ENCODE measurements around the gene C1QTNF7.

C1QTNF7 gene

DNA sequence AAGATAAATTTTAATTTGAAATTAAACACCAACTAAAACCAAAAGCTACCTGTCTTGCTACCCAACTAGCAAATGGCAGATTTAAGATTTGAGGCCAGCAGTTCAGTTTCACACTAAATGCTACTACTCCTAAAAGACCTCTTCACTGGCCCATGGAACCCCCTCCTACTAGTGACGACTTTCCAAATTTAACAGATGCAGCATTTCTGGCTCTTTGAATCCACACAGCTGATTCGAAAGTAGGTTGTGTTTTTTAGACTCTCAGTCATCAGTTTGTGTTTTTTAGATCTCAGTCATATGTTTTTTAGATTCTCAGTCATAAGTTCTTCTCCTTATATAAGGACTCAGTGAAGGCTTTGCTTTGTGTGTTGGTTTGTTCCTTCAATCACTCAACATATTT, 30.8 kb downstream of the C1QTNF7 start:
- no peak for DNase-seq

DNA sequence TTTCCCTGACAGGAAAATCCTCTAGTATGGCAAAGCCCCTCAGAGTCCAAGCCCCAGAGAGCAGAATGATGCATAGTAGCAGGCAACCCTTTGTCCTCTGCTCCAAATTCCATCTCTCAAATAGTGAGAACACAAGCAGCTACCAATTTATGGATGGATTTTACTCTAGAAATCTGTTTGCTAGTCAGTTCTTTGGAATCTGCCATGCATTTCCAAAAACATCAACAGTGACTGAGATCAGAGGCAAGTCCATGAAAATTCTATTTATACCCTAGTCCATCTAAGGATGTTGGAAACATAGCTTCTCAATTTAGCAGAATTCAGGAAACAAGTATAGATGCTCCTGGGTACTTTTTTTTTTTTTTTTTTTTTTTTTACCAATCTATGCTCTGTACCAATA, 31.9 kb downstream of the C1QTNF7 start:
- DNase-seq: no peak

DNA sequence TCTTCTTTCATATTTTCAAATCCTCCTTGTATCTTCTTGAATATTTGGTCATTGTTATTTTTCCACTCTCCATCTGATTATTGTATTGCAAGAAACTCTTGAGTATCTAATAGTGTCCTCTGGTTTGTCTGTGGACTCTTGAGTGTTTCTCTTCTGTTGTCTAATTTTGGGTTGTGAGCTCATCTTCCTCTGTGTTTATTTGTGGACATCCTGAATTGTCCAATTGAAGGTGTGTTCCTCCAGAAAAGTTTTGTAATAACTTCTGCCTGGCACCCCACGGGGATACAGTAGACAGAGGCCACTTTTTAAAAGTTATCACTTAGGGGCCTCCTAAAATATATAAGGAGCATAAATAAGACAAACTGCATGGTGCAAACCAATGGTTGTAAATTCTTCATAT, 38.8 kb downstream of the C1QTNF7 start:
- no peak for DNase-seq

DNA sequence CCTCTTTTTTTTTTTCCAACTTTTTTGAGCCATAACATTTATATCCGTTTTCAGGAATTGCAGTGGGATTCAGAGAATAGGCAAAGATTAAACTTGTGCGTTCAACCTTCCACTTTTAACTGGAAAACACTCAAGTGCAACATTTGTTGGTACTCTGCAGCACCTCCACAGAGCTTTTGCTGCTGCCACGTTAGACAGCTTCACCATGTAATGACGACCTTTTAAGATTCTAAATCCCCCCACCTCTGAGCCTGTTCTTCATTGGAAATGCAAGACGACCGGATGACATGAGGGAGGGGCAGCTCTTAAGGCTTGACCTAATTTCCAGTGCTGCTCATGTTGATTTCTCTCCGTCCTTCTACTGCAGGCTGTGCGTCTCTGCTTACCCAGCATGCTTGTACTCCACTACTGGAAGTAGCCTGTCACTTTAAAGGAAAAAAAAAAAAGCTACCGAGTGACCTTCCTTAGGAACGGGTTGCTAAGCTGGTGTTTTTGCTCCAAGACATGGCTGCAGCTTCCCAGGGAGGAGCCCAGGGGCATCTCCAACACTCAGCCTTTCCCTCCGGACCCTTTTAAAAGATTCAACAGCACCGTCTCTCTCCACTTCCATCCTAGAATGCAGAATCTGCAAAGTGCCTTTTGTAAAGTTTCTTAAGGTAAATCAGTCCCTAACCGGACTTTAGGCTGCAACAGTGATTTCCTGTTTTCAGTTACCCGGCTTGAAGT, 41.7 kb downstream of the C1QTNF7 start, which contains the start of gene CC2D2A:
TSS of gene CC2D2A (plus strand) at position 481 of the 726 bp plus-strand sequence. CDS start 6,051 bp downstream, outside the sequence.
- DNase-seq: peak; percentile 44 to 47

DNA sequence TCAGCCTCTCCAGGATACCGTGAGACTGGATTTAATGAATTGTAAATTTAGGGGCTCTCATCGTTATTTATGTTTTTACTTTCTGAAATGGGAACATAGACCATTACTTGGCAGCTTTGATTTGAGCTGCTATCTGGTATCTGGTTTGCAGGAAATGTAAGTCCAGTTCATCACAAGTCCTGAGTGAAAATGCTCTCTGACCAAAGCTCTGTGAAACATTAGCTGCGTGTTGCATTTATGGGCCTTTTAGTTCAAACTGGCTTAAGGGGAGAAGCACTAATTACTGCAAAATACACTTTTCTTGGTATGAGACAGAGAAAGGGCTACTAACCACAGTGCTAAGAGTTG, 42.3 kb downstream of the C1QTNF7 start:
- DNase-seq: no peak

DNA sequence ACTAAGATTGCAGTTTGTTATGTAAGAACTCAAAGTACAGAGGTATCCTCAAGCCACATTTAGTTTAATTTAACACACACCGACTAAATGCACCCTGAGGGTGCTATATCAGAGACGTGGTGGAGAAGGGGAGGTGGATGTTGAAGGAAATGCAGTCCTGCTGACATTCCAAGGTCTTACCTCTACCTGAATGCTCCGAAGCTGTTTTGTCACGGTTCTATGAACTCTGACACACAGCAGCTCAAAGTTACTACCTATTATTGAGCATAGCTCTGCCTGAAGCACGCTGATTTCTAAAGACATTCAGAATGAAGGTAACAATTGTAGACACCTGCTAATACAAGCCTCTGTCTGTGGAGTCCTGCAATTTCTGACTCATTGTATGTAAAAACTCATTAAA, 48.6 kb downstream of the C1QTNF7 start:
- DNase-seq: no peak

DNA sequence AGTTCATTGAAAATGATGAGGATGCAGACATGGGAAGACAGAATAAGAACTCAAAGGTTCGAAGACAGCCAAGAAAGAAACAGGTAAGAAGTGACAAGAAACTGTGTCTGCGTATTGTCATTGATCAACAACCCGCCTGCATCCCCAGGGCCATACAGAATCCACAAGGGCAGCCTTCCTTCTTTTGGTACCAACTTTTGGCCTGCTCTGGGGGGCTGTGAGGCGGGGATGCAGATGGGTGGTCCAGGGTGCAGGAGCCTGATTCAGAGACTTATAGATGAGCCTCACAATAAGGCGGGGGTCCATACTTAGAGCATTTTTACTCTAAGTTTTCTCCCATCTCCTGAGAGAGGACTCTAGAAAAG, 50.9 kb downstream of the C1QTNF7 start:
- DNase-seq: no peak

DNA sequence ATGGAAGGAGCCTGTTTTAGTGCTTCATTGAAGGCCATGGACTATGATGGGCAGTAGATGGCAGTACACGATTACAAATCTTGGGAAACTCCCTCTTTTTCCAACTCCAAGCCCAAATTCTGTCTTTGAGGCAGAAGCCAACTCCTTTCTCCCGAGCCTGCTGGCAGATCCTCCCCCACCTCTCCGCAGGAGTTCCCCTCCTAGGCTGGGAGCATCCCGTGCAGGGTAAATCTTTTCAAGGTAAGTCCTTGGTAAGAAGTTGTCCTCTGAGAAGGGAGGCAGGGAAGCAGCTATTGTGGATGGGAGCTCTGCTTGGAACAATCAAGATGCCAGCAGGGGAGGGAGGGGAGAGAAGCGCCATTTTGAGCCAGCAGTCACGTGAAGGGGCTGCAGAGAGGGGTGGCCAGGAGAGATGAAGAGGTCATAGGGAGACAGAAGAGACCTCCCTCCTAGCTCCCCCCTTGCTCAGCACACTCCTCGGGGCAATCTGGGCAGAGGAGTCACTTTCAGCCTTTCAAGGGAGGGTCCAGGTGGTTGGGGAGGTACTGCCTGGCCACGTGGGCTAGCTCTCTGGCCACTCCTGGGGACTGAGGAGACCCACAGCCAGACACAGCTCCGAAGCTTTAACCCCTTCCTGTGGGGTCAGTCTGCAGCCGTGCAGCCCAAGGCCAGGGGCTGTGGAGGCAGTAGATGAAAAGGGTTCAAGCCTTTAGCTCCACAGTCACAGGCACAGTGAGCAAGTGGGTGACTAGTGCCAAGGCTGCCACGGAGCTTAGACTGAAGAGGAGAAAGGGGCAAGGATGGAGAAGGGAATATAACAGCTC, 51.5 kb downstream of the C1QTNF7 start:
- DNase-seq: peak; percentile 32 to 46

DNA sequence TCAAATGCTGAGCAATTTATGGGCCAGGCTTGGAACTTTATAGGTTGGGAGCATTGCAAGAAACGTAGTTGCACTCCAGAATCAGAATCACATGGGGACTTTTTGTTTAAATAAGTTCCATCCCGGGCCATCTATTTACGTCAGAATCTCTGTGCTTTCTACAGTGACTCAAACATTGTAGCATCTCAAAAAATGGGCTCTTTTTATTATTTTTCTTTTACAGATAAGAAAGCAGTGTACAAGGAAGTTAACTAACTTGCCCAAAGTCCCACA, 52.0 kb downstream of the C1QTNF7 start:
- DNase-seq: no peak

DNA sequence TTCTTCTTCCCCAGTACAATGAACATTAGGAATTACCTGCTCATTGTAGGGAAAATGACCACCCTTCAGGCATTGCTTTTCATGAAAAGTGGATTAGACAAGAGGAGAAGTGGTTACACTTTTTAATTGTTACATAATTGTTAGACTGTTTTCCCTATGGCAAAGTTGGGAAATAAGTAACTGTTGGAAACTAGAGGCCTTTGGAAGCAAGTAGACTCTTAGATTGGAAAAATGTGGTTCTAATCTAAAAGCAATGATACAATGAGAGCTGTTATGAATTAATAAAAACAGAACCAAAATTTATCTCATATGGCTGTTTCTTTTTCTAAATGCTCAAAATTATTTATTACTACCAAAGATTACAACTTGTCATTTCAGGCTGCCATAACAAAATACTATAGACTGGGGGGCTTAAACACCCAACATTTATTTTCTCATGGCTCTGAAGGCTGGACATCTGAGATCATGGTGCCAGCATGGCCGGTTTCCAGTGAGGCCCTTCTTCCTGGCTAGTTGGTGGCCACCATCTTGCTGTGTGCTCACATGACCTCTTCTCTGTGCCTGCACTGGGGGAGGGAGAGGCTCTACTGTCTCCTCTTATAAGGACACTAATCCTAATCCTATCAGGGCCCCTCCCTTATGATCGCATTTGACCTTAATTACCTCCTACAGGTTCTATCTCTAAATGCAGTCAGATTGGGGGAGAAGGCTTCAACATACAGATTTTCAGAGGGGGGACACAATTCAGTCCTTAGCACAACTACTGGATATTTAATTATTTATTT, 54.3 kb downstream of the C1QTNF7 start:
- no peak for DNase-seq

DNA sequence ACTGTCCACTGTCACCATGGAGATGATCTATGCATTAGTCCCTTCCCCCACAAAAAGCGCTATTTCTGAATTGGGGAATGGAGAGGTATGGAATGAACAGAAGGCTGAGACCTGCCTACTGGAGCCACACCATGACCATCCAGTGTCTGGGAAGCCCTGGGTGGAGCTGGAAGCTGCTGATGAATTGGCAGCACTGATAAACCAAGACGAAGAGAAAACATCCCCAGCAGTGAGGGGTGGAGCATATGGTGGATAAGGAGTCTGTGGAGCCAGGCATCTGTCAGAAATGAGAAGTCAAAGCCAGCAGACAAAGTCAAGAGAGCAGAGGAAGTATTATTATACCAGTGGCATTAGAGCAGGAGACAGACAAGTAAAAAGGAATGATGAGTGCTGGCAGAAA, 55.0 kb downstream of the C1QTNF7 start:
- no peak for DNase-seq

DNA sequence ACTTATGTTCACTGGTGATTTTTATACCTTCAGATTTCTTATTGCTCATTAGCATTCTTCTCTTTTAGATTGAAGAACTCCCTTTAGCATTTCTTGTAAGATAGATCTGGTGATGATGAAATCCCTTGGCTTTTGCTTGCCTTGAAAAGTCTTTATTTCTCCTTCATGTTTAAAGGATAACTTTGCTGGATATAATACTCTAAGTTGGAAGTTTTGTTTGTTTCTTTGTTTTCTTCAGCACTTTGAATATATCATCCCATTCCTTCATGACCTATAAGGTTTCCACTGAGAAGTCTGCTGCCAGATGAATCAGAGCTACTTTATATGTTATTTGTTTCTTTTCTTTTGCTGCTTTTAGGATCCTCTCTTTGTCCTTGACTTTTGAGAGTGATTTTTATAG, 60.3 kb downstream of the C1QTNF7 start:
- DNase-seq: no peak

DNA sequence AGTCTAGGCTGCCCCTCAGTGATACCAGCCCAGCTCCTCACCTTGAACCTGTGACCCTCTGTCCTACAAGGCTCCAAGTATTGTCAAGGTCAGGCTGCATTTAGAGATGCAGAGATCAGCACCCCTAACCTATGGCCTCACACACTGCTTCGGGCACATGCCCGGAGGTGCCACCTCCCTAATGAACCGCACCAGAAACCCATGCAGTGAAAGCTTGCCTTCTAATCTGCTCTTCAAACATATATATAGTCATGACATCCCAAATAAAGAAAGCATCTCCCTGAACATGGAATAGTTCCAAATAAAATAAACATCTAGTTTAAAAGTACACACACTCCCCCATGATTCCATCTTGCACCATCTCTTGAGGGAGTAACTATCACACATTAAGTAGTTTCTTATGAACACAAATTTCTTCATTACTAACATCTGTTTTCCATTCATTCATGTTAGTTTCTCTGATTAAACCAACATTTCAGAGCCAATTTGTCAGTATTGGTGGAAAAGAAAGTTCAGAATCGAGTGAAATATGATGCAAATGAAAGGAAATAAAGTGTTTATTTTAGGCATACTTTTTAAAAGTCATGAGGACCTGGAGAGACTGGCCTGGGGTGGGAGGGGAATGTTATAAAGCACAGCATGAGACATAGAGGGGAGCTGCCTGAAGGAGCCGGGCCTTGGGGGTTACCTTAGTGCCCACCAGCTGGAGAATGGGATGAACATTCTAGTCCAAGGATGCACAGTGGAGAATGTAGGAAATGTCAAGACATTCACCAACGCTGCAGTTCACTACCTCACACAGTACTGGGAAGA, 61.0 kb downstream of the C1QTNF7 start:
- DNase-seq: no peak

DNA sequence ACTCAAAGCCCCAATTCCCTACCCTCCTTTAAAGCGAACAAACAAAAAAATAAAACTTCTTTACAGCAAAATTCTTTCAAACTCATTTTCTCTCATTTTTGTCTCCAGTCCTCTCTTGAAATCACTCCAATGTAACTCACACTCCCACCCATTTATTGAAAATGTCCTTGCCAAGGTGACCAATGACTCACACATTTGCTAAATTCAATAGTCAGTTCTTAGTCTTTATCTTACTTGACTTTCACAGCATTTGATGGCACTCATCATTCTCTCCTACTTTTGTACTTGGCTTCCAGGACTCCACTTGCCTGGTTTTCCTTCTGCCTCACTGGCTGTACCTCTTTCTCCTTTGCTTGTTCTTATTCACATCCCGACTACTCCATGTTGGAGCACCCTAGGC, 61.7 kb downstream of the C1QTNF7 start:
- no peak for DNase-seq

DNA sequence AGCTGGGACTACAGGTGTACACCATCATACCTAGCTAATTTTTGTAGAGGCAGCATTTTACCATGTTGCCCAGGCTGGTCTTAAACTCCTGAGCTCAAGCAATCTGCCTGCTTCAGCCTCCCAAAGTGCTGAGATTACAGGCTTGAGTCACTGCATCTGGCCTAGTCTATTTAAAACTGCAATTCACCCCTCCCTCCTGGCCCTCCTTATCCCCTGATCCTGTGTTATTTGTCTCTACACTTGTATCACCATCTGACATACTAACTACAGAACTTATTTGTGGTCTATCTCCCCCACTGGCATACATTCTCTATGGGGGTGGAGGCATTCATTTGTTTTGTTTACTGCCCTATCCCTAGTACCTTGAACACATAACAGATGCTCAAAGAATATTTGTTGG, 65.6 kb downstream of the C1QTNF7 start:
- DNase-seq: no peak

DNA sequence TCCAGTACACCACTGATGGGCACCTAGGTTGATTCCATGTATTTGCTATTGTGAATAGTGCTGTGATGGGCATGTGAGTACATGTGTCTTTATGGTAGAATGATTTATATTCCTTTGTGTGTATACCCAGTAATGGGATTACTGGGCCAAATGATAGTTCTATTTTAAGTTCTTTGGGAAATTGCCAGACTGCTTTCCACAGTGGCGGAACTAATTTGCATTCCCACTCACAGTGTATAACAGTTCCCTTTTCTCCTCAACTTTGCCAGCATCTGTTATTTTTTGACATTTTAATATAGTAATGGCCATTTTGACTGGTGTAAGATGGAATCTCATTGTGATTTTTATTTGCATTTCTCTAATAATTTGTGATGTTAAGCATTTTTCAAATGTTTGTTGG, 67.8 kb downstream of the C1QTNF7 start:
- DNase-seq: peak; percentile 36

All from inflammatory macrophage (primary cell).